ENCODE results near the gene SPECC1.
"Not testable (repeated sequence)": the region's sequence is repeated elsewhere in the genome, so short reads cannot be mapped to it uniquely, and the experiment has no call there.

Gene SPECC1

GRCh38 chr17:20320535-20321229 is 311.5 kb downstream of the SPECC1 start:
- DNase-seq: peak; percentile 58

GRCh38 chr17:20321357-20321756 is 312.2 kb downstream of the SPECC1 start:
- DNase-seq: not testable (repeated sequence)

GRCh38 chr17:20327739-20328138 is 318.6 kb downstream of the SPECC1 start:
- not testable (repeated sequence) for DNase-seq

- not testable (repeated sequence) for DNase-seq
These were observed 342.2 kb downstream of the SPECC1 start for GRCh38 chr17:20351405-20351804.

- not testable (repeated sequence) for DNase-seq
These were observed 343.4 kb downstream of the SPECC1 start for GRCh38 chr17:20352567-20352966.

GRCh38 chr17:20363846-20364245 is 354.7 kb downstream of the SPECC1 start:
- not testable (repeated sequence) for DNase-seq

All from fibroblast of skin of scalp (primary cell).